Neural progenitor cell (in vitro differentiated cells): ENCODE results near the gene CLSTN2. TPM values are rescaled to one million over a fixed set of nuclear protein-coding genes. Genes with fewer than 3 reads are reported as not detected.

Experiments
- DNase-seq: peaks from one replicate; pipeline ENCODE4 v3.0.0-alpha.2; 2016; ENCODE audit warnings: low spot score
- H2AFZ ChIP-seq: fragments of 200-600 bp; sonication (generic); replicated peaks from 2 replicates; pipeline ENCODE4 v1.6.1; 2016; ENCODE audit warnings: antibody characterized with exemption
- H3F3A ChIP-seq: fragments of 200-600 bp; sonication (generic); 2 replicates; pipeline ENCODE4 v1.6.1; 2016; ENCODE audit warnings: antibody characterized with exemption, low read depth
- H3K27ac ChIP-seq: fragments of 200-600 bp; sonication (generic); 2 replicates; pipeline ENCODE4 v1.5.1; 2016; ENCODE audit warnings: mild to moderate bottlenecking
- H3K27me3 ChIP-seq: fragments of 200-600 bp; sonication (generic); 2 replicates; pipeline ENCODE4 v1.6.1; 2016; ENCODE audit warnings: mild to moderate bottlenecking, moderate library complexity
- H3K36me3 ChIP-seq: fragments of 200-600 bp; sonication (generic); 2 replicates; pipeline ENCODE4 v1.5.1; 2016
- H3K4me1 ChIP-seq: fragments of 200-600 bp; sonication (generic); 2 replicates; pipeline ENCODE4 v1.6.1; 2016; ENCODE audit warnings: mixed run types
- H3K4me2 ChIP-seq: fragments of 200-600 bp; sonication (generic); 2 replicates; pipeline ENCODE4 v1.6.1; 2016
- H3K4me3 ChIP-seq: fragments of 200-600 bp; sonication (generic); 2 replicates; pipeline ENCODE4 v1.5.1; 2016
- H3K79me2 ChIP-seq: fragments of 200-600 bp; sonication (generic); 2 replicates; pipeline ENCODE4 v1.6.1; 2016; ENCODE audit warnings: low read depth
- H3K9ac ChIP-seq: fragments of 200-600 bp; sonication (generic); 2 replicates; pipeline ENCODE4 v1.6.1; 2016
- H3K9me3 ChIP-seq: fragments of 200-600 bp; sonication (generic); 2 replicates; pipeline ENCODE4 v1.5.1; 2016; ENCODE audit warnings: low read depth
- H4K20me1 ChIP-seq: fragments of 200-600 bp; sonication (generic); 2 replicates; pipeline ENCODE4 v1.6.1; 2016; ENCODE audit warnings: low read depth
- H3K27ac Mint-ChIP-seq: 3 replicates; pipeline ENCODE4 v1.8.0; 2021; ENCODE audit warnings: mixed read lengths
- H3K27me3 Mint-ChIP-seq: 2 replicates; pipeline ENCODE4 v1.8.0; 2022; ENCODE audit warnings: low read depth, mild to moderate bottlenecking, inconsistent platforms, moderate library complexity, mixed read lengths; ENCODE audit not compliant: insufficient read depth
- H3K36me3 Mint-ChIP-seq: 3 replicates; pipeline ENCODE4 v1.8.0; 2021; ENCODE audit warnings: mixed read lengths
- H3K4me1 Mint-ChIP-seq: 3 replicates; pipeline ENCODE4 v1.8.0; 2021; ENCODE audit warnings: mixed read lengths
- H3K4me3 Mint-ChIP-seq: 3 replicates; pipeline ENCODE4 v1.8.0; 2021; ENCODE audit warnings: mild to moderate bottlenecking, moderate library complexity, mixed read lengths
- H3K9me3 Mint-ChIP-seq: 3 replicates; pipeline ENCODE4 v1.8.0; 2020; ENCODE audit warnings: mixed read lengths
- CTCF ChIP-seq: fragments of 200-600 bp; sonication (generic); IDR thresholded peaks from 2 replicates; pipeline ENCODE4 v1.5.1; 2017; ENCODE audit warnings: antibody characterized with exemption, mild to moderate bottlenecking
- EZH2 ChIP-seq: fragments of 200-600 bp; sonication (generic); IDR thresholded peaks from 2 replicates; pipeline ENCODE4 v1.6.1; 2017; ENCODE audit warnings: antibody characterized with exemption, mild to moderate bottlenecking, moderate library complexity
- EZH2phosphoT487 ChIP-seq: fragments of 200-600 bp; sonication (generic); IDR thresholded peaks from 2 replicates; pipeline ENCODE4 v1.6.1; 2017; ENCODE audit warnings: antibody characterized with exemption
- total RNA-seq: library from RNA; depleted of rRNA; stranded (reverse); fragments of >200 nt; gene quantifications from 2 replicates; pipeline ENCODE4 v1.2.3, GENCODE V29; 2015; ENCODE audit warnings: low replicate concordance

CLSTN2 gene
- total RNA-seq, 1 donor from 2014 or later: 0.22 TPM

DNA sequence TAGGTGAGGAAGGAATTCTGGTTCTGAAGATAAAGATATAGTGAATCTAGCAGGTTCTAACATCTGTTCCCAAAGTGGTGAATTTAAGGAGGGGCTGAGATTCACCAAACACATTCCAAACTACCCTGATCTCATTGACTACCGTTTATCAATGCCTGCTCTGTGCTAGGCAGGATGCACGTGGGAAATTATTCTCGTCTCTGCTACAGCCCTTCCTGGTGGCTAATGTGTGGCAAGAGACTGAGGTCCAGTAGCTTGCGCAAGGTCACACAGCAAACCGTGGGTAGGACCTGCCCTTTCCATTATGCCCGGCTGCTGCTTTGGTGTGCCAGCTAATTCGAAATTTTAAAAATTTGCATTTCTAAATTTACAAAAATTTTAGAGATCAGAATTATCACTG, 533.4 kb downstream of the CLSTN2 start:
- DNase-seq: no peak
- TF ChIP-seq CTCF (no peak), EZH2 (no peak), EZH2phosphoT487 (no peak)
- peaks cover 19% of the 10 kb centered on the region for H3K27me3 Mint-ChIP-seq

DNA sequence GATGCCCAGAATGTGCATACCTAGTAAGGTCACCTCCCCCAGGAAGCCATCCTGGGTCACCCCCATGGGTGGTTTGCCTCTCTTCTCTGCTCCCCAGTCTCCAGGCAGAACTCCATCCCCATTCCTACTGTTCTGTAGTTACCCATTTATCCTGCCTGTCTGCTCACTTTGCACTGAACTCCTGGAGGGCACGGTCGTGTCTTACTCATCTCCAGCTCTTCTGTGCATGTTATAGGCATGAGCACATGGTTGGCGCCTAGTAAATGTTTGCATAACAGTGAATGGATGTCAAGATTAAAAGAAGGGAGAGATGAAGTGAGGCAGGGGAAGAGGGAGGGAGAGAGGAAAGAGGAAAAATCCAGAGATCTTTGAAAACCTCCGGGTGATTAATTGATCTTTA, 534.5 kb downstream of the CLSTN2 start:
- no peak for DNase-seq
- Mint-ChIP-seq H3K27me3 (peaks cover 19% of the 10 kb centered on the region), H3K27ac (no peak overlapping the region), H3K4me1 (peaks cover 23% of the 10 kb centered on the region), H3K36me3 (no peaks in the 10 kb centered on the region), H3K9me3 (no peaks in the 10 kb centered on the region), H3K4me3 (no peak overlapping the region)
- peaks cover 44% of the 10 kb centered on the region for H3K4me1 ChIP-seq
- H3K27ac ChIP-seq: no peak overlapping the region
- no peak overlapping the region for H3K4me2 ChIP-seq
- H3F3A ChIP-seq: peaks cover 20% of the 10 kb centered on the region
- no peak overlapping the region for H2AFZ ChIP-seq
- no peak overlapping the region for H3K4me3 ChIP-seq
- no peaks in the 10 kb centered on the region for H4K20me1 ChIP-seq
- no peak overlapping the region for H3K9ac ChIP-seq
- no peaks in the 10 kb centered on the region for H3K79me2 ChIP-seq
- H3K9me3 ChIP-seq: no peaks in the 10 kb centered on the region
- no peaks in the 10 kb centered on the region for H3K36me3 ChIP-seq
- TF ChIP-seq EZH2 (no peak), EZH2phosphoT487 (no peak)
- H3K27me3 ChIP-seq: no peaks in the 10 kb centered on the region

More for the DNA sequence above, 533.4 kb downstream of the CLSTN2 start:
- Histone ChIP-seq H4K20me1 (no peaks in the 10 kb centered on the region), H2AFZ (no peak overlapping the region), H3K4me2 (no peak overlapping the region), H3K27ac (no peak overlapping the region), H3K9me3 (no peaks in the 10 kb centered on the region), H3K4me3 (no peak overlapping the region), H3K27me3 (no peaks in the 10 kb centered on the region), H3F3A (peaks cover 16% of the 10 kb centered on the region), H3K9ac (no peak overlapping the region), H3K36me3 (no peaks in the 10 kb centered on the region), H3K79me2 (no peaks in the 10 kb centered on the region), H3K4me1 (peaks cover 40% of the 10 kb centered on the region)
- no peaks in the 10 kb centered on the region for H3K9me3 Mint-ChIP-seq
- H3K36me3 Mint-ChIP-seq: no peaks in the 10 kb centered on the region
- H3K27ac Mint-ChIP-seq: no peak overlapping the region
- no peak overlapping the region for H3K4me3 Mint-ChIP-seq
- peaks cover 23% of the 10 kb centered on the region for H3K4me1 Mint-ChIP-seq

DNA sequence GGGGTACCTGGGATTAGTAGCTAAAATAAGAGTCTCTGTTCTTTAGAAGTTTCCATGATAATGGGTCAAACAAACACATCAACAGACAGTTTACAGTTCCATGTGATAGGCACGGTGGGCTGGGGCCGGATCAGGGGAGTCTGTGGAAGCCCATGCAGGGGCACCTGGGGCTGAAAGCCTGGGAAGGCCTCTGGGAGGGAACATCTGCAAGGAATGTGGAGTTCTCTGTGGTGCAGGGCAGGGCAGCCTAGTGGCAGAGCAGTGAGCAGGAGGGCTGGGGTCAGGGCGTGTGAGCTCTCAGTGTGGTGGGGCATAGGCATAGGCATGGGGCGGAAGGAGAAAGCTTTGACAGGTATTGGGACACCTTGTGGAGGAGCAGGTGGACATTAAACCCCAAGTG, 535.2 kb downstream of the CLSTN2 start:
- Histone ChIP-seq H3K27me3 (no peaks in the 10 kb centered on the region), H4K20me1 (no peaks in the 10 kb centered on the region), H2AFZ (no peak overlapping the region), H3F3A (peaks cover 20% of the 10 kb centered on the region), H3K4me2 (no peak overlapping the region), H3K79me2 (no peaks in the 10 kb centered on the region), H3K27ac (no peak overlapping the region), H3K4me3 (no peak overlapping the region), H3K9ac (no peak overlapping the region), H3K36me3 (no peaks in the 10 kb centered on the region), H3K4me1 (peaks cover 44% of the 10 kb centered on the region), H3K9me3 (no peaks in the 10 kb centered on the region)
- peaks cover 19% of the 10 kb centered on the region for H3K27me3 Mint-ChIP-seq
- no peaks in the 10 kb centered on the region for H3K36me3 Mint-ChIP-seq
- H3K27ac Mint-ChIP-seq: no peak overlapping the region
- DNase-seq: no peak
- peaks cover 23% of the 10 kb centered on the region for H3K4me1 Mint-ChIP-seq
- no peaks in the 10 kb centered on the region for H3K9me3 Mint-ChIP-seq
- H3K4me3 Mint-ChIP-seq: no peak overlapping the region
- TF ChIP-seq EZH2phosphoT487 (no peak), EZH2 (no peak), CTCF (no peak)

DNA sequence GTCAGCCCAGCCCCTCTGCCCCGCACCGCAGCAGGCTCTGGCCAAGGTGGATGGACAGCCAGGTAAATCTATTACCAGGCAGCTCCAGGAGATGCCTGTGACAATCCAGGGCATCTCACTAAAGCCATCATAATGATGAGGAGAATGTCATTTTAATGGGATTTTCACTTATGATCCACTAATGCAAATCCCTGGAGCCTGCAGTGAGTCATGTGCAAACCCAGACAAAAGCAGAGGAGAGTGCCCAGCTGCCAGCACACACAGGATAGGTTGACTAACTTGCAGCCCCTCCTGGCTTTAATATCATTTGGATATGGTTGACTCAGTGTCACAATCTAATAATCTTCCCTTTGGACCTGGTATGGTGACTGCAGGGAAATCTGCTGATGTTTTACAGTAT, 536.0 kb downstream of the CLSTN2 start:
- H3K4me3 ChIP-seq: no peak overlapping the region
- H3K4me2 ChIP-seq: no peak overlapping the region
- no peak for TF ChIP-seq CTCF
- TF ChIP-seq EZH2phosphoT487: no peak
- no peak for TF ChIP-seq EZH2
- H3K9ac ChIP-seq: no peak overlapping the region
- H3K4me1 Mint-ChIP-seq: peaks cover 23% of the 10 kb centered on the region
- peaks cover 18% of the 10 kb centered on the region for H3K27me3 Mint-ChIP-seq
- no peak overlapping the region for H3K4me3 Mint-ChIP-seq
- H3K27me3 ChIP-seq: no peaks in the 10 kb centered on the region
- H3K36me3 ChIP-seq: no peaks in the 10 kb centered on the region
- no peak overlapping the region for H3K27ac Mint-ChIP-seq
- H2AFZ ChIP-seq: no peak overlapping the region
- H3K27ac ChIP-seq: no peak overlapping the region
- H3K36me3 Mint-ChIP-seq: no peaks in the 10 kb centered on the region
- peaks cover 20% of the 10 kb centered on the region for H3F3A ChIP-seq
- no peaks in the 10 kb centered on the region for H3K9me3 ChIP-seq
- peaks cover 44% of the 10 kb centered on the region for H3K4me1 ChIP-seq
- no peaks in the 10 kb centered on the region for H4K20me1 ChIP-seq
- no peak for DNase-seq
- H3K9me3 Mint-ChIP-seq: no peaks in the 10 kb centered on the region
- no peaks in the 10 kb centered on the region for H3K79me2 ChIP-seq
